Uterus (tissue), 2 donors: ENCODE data around the gene VWDE.
"Not testable (repeated sequence)": the region's sequence is repeated elsewhere in the genome, so short reads cannot be mapped to it uniquely, and the experiment has no call there.

Experiments used
- POLR2A ChIP-seq, 2 donors: fragments of 450-650 bp; IDR thresholded peaks; one replicate each; pipeline ENCODE4 v1.6.1; 2016; ENCODE audit warnings: antibody characterized with exemption in 2 of 2, mild to moderate bottlenecking in 1 of 2, moderate library complexity in 1 of 2
- TF ChIP-seq, protein P1 (sequence below), 4 experiments: fragments of 200-600 bp in 2 of 4; fragments of 450-650 bp in 2 of 4; sonication (generic) in 2 of 4; IDR thresholded peaks; one replicate each; pipeline ENCODE4 v1.5.1; 2016 to 2019; ENCODE audit warnings: antibody characterized with exemption in 4 of 4, mild to moderate bottlenecking in 2 of 4, moderate library complexity in 1 of 4

DNA sequence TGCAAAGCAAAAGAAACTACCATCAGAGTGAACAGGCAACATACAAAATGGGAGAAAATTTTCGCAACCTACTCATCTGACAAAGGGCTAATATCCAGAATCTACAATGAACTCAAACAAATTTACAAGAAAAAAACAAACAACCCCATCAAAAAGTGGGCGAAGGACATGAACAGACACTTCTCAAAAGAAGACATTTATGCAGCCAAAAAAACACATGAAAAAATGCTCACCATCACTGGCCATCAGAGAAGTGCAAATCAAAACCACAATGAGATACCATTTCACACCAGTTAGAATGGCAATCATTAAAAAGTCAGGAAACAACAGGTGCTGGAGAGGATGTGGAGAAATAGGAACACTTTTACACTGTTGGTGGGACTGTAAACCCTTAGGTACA, 49.5 kb upstream of the VWDE start:
- TF ChIP-seq, protein P1, sequence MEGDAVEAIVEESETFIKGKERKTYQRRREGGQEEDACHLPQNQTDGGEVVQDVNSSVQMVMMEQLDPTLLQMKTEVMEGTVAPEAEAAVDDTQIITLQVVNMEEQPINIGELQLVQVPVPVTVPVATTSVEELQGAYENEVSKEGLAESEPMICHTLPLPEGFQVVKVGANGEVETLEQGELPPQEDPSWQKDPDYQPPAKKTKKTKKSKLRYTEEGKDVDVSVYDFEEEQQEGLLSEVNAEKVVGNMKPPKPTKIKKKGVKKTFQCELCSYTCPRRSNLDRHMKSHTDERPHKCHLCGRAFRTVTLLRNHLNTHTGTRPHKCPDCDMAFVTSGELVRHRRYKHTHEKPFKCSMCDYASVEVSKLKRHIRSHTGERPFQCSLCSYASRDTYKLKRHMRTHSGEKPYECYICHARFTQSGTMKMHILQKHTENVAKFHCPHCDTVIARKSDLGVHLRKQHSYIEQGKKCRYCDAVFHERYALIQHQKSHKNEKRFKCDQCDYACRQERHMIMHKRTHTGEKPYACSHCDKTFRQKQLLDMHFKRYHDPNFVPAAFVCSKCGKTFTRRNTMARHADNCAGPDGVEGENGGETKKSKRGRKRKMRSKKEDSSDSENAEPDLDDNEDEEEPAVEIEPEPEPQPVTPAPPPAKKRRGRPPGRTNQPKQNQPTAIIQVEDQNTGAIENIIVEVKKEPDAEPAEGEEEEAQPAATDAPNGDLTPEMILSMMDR (IDR thresholded peaks at IDR 0.05) = not testable (repeated sequence)
- not testable (repeated sequence) for TF ChIP-seq POLR2A (IDR thresholded peaks at IDR 0.05)
